ENCODE data around the gene HSD11B1L. TPM values are rescaled to one million over a fixed set of nuclear protein-coding genes. Genes with fewer than 3 reads are reported as not detected.

Gene HSD11B1L
- total RNA-seq, 1 experiment from 2014 or later = 6.0 TPM

GRCh38 chr19:5666921-5667610, 13.8 kb upstream of the HSD11B1L start:
- H2AFZ ChIP-seq (ENCODE audit: low read depth, low read length, poor library complexity, severe bottlenecking) = no peak overlapping the region
- no peaks in the 10 kb centered on the region; a peak in 2 of 4 replicates for H3K4me1 ChIP-seq (ENCODE audit: control insufficient read depth in 1 of 2, insufficient read depth in 2 of 2, low read length in 2 of 2)
- peaks cover 38 to 59% of the 10 kb centered on the region in 2 experiments; a peak in 3 of 4 replicates for H3K36me3 ChIP-seq (ENCODE audit: control insufficient read depth in 1 of 2, insufficient read depth in 2 of 2, low read length in 2 of 2)
- no peaks in the 10 kb centered on the region for H3K9me3 ChIP-seq (ENCODE audit: control insufficient read depth in 1 of 2, insufficient read depth in 1 of 2, low read depth in 1 of 2, low read length in 2 of 2)
- H3K27ac ChIP-seq (ENCODE audit: low read depth, low read length) = no peak overlapping the region
- no peaks in the 10 kb centered on the region for H3K27me3 ChIP-seq (ENCODE audit: insufficient read depth, low read length)
- no peak overlapping the region for H3K4me3 ChIP-seq (replicated peaks in 1 of 2; ENCODE audit: low read depth in 1 of 2, low read length in 2 of 2)
- POLR2A ChIA-PET = no interaction called here
- H3K79me2 ChIP-seq (ENCODE audit: insufficient read depth, low read length) = peaks cover 10% of the 10 kb centered on the region; the same call in 1 of the 2 replicates
- intact Hi-C loops (cut with micrococcal nuclease) = no loop called here
- TF ChIP-seq EZH2 (IDR thresholded peaks at IDR 0.05) (no peak), ZBTB33 (IDR thresholded peaks at IDR 0.05; ENCODE audit: extremely low read depth, insufficient replicate concordance, low read length) (no peak), ZNF274 (IDR thresholded peaks at IDR 0.05; ENCODE audit: low read depth, low read length) (no peak), RAD21 (IDR thresholded peaks at IDR 0.05; ENCODE audit: low read depth) (no peak), POLR2A (IDR thresholded peaks at IDR 0.05; ENCODE audit: borderline replicate concordance, extremely low read depth, insufficient read depth, insufficient read length) (no peak), CBX3 (IDR thresholded peaks at IDR 0.05; ENCODE audit: low read depth) (no peak), SP1 (IDR thresholded peaks at IDR 0.05; ENCODE audit: low read depth) (no peak), YY1 (IDR thresholded peaks at IDR 0.05; ENCODE audit: extremely low read depth, insufficient replicate concordance, low read depth, low read length) (no peak), MAX (IDR thresholded peaks at IDR 0.05) (no peak)
- TF ChIP-seq, protein P1, sequence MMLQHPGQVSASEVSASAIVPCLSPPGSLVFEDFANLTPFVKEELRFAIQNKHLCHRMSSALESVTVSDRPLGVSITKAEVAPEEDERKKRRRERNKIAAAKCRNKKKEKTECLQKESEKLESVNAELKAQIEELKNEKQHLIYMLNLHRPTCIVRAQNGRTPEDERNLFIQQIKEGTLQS (IDR thresholded peaks at IDR 0.05) = no peak
- TF ChIP-seq, protein P2, sequence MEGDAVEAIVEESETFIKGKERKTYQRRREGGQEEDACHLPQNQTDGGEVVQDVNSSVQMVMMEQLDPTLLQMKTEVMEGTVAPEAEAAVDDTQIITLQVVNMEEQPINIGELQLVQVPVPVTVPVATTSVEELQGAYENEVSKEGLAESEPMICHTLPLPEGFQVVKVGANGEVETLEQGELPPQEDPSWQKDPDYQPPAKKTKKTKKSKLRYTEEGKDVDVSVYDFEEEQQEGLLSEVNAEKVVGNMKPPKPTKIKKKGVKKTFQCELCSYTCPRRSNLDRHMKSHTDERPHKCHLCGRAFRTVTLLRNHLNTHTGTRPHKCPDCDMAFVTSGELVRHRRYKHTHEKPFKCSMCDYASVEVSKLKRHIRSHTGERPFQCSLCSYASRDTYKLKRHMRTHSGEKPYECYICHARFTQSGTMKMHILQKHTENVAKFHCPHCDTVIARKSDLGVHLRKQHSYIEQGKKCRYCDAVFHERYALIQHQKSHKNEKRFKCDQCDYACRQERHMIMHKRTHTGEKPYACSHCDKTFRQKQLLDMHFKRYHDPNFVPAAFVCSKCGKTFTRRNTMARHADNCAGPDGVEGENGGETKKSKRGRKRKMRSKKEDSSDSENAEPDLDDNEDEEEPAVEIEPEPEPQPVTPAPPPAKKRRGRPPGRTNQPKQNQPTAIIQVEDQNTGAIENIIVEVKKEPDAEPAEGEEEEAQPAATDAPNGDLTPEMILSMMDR (IDR thresholded peaks at IDR 0.05 in 2 of 3, conservative IDR thresholded peaks at IDR 0.05 in 1 of 3; ENCODE audit: borderline replicate concordance in 1 of 3, insufficient read depth in 1 of 3, low read depth in 2 of 3, low read length in 2 of 3) = no peak
- H3K9me2 ChIP-seq (ENCODE audit: insufficient read depth) = no peaks in the 10 kb centered on the region
- BruUV-seq (replicated peaks) = no TSS peak
- no peak for DNase-seq (ENCODE audit: low read depth, low spot score)
- no peak overlapping the region for H3K9ac ChIP-seq (ENCODE audit: low read length)
- CTCF ChIA-PET = no interaction called here
- ATAC-seq = no peak
- no peaks in the 10 kb centered on the region for H4K20me1 ChIP-seq (ENCODE audit: insufficient read depth)
- RAD21 ChIA-PET (ENCODE audit: low non-redundant PET in 1 of 2, low total read pairs in 2 of 2, uncharacterized antibody in 2 of 2, unreplicated experiment in 2 of 2) = no interaction called here
- no peak overlapping the region for H3K4me2 ChIP-seq (ENCODE audit: low read length)
